GM10248 (cell line): Measurements from ENCODE around the gene GPSM3.

Source experiments
- CTCF ChIA-PET: fragments of 300-600 bp; sonication (Branson Sonifier 250); formaldehyde crosslinking; extraction: SDS; loops from one replicate; lab custom pipeline; 2021; ENCODE audit warnings: antibody characterized with exemption; lab: Yijun Ruan, JAX
- POLR2A ChIA-PET: fragments of 350-650 bp; sonication (Branson Sonifier 250); formaldehyde crosslinking; extraction: SDS; loops from one replicate; lab custom pipeline; 2020; ENCODE audit warnings: antibody characterized with exemption; lab: Yijun Ruan, JAX
- DNase-seq: peaks from one replicate; pipeline ENCODE4 v3.0.0; 2012; ENCODE audit errors: extremely low spot score
- TF ChIP-seq, protein P1 (sequence below): IDR thresholded peaks from 2 replicates; pipeline ENCODE4 v1.5.1; 2012; ENCODE audit warnings: mild to moderate bottlenecking, low read depth; ENCODE audit errors: extremely low read depth, missing control alignments, control extremely low read depth

GPSM3 gene

DNA sequence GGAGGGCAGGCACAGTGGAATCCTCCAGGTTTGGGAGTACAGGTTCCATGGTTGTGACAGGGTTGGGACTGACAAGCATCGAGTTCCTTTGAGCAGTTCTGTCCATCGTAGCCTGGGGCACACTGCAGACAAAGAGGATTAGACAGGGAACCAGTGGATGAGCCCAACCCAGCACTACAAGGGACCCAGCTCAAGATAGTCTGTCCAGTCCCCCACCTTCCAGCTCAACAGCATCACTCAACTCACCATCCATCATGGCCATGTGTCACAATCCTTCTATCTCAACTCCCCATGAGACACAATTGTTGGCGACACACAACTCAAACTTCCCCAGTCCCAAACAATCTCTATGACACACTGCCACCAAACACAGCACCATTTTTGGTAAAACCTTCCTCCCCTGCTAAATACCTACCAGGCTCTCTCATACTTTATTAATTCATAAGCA lies 11.8 kb upstream of the GPSM3 start:
- TF ChIP-seq, protein P1, sequence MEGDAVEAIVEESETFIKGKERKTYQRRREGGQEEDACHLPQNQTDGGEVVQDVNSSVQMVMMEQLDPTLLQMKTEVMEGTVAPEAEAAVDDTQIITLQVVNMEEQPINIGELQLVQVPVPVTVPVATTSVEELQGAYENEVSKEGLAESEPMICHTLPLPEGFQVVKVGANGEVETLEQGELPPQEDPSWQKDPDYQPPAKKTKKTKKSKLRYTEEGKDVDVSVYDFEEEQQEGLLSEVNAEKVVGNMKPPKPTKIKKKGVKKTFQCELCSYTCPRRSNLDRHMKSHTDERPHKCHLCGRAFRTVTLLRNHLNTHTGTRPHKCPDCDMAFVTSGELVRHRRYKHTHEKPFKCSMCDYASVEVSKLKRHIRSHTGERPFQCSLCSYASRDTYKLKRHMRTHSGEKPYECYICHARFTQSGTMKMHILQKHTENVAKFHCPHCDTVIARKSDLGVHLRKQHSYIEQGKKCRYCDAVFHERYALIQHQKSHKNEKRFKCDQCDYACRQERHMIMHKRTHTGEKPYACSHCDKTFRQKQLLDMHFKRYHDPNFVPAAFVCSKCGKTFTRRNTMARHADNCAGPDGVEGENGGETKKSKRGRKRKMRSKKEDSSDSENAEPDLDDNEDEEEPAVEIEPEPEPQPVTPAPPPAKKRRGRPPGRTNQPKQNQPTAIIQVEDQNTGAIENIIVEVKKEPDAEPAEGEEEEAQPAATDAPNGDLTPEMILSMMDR: no peak
- CTCF ChIA-PET: interaction anchor here (0.8 to 2.4 kb wide), 3 partner anchors 9 to 157 kb away, joined by 3 to 11 read pairs (median 3); no protein-coding TSS in a partner anchor
- POLR2A ChIA-PET: no interaction called here
- DNase-seq: no peak

DNA sequence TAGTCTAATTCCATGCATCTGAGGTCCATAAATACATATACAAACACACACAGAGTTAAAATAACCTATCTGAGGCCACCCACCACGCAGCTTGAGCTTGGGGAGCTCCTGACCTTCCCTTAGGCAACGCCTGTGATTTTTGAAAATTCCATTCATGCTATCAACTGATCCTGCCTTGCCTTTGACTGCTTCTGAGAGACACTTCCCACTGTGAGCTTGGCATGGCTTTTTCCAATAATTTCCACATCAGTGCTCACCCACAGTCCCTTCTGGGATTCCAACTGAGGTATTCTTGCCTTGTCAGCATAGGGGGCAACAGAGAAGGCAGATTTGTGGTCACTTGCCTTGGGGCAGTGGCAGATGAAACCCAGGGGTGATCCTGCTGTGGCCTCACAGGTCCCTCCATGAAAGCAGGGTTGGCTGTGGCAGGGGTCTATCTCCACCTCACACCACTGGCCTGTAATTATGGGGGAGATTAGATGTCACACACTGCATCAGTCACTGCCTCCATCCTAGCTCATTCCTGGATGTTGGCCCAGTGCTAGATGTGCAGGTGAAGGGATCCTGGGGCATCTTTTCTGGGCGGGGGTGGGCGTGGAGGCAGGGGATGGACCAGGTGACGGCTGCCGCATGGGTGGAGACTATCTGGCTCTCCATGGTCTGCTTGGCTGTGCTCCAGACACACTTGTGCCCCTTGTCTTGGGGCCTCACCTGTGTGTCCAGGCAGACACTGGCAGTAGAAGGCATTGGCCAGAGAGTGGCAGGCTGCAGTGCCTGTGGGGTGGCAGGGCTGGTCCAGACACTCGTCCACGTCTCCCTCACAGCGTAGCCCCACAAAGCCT lies 11.2 kb upstream of the GPSM3 start:
- TF ChIP-seq, protein P1: no peak

DNA sequence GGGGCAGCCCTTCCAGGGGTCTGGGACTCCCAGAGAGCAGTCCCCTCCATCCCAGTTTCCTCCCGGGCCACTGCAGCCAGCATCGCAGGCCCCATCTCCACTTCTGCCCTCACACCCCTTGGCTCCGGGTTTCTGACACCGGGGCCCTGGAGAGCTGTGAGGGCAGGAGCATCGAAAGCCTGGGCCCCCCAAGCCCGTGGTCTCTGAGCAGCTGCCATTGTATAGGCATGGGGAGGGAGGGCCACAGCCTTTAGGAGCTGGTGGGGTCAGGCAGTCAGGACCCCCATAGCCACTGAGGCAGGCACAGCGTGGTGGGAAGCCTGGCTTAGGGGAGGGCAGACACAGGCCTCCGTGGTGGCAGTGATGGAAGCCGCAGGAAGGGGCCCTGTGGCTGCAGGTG lies 9.7 kb upstream of the GPSM3 start:
- TF ChIP-seq, protein P1: no peak
- ChIA-PET POLR2A (no interaction called here), CTCF (interaction anchor here (1.2 kb wide), 1 partner anchor 43 kb away, joined by 5 read pairs; no protein-coding TSS in a partner anchor)
- no peak for DNase-seq

More for the DNA sequence above, 11.2 kb upstream of the GPSM3 start:
- ChIA-PET POLR2A (interaction anchor here (0.6 kb wide), 1 partner anchor 574 kb away, joined by 6 read pairs; no protein-coding TSS in a partner anchor), CTCF (interaction anchor here (1.0 to 2.4 kb wide), 3 partner anchors 8 to 42 kb away, joined by 3 to 11 read pairs (median 5); no protein-coding TSS in a partner anchor)
- DNase-seq: no peak

DNA sequence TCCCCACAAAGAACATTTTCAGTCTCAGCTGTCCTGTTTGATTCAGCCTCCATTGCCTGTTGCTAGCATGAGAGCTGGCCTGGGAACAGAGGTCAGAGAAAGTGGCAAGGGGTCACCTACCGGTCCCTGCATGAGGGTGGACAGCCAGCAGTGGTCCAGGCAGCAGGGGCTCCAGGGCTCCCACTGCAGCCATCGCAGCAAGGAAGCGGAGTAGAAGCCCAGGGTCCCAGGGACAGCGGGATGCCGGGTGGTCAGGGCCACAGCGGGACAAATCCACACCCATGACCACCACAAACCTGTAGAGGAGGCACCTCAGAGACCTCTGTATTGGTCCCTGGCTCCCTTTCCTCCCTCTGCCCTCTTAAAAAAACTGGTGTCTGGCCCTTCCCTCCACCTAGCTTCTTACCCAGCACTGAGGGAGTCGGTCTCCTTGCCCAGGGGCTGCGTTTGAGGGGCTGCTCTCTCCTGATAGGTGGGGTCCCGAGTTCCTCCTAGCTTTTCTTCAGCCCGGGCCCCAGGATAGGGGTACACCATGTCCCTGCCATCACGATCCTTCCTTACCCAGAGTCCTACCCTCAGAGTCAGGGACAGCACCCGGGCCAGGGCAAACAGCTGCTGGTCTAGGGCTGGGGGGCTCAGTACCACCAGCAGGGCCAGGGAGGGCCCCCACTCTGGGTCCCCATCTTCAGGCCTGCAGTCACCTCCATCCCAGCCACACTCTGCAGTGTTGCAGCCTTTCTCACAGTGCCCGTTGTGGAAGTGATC lies 8.4 kb upstream of the GPSM3 start:
- POLR2A ChIA-PET: no interaction called here
- TF ChIP-seq, protein P1: no peak
- CTCF ChIA-PET: no interaction called here
- DNase-seq: no peak

DNA sequence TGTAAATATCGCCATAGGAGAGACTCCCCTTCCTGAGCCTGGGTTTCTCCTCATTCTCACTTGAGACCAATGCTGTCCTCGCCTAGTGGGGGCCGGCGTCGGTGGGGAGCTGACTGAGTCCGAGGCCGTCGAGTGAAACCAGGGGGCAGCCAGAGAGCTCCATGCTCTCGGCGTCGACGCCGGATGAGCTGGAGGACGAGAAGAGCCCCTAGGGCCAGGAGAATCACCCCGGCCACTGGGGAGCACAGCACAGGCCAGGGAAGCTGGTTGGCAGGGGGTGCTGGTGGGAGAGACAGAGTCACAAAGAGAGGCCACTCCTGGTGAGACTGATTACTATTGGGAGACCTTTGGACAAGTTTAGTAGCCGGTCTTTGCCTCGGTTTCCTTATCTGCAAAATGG lies 6.4 kb upstream of the GPSM3 start:
- no peak for DNase-seq
- TF ChIP-seq, protein P1: no peak
- POLR2A ChIA-PET: interaction anchor here (0.7 kb wide), 1 partner anchor 17 kb away, joined by 3 read pairs; no protein-coding TSS in a partner anchor
- CTCF ChIA-PET: no interaction called here

DNA sequence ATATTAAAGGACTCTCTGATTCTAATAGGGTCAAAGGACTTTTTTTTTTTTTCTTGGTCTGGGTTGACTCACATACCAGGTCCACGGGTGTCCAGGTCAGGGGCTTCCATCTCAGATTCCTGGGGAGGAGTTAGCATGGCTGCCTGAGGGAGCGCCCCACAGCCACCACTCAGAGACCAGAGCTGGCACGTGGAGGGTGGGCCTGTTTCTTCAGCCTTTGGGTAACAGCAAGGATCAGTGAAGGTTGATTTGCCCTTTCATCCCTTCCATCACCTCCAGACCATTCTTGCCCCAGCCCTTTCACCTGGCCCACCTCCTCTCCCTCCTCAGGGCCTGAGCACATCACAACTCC lies 5.9 kb upstream of the GPSM3 start:
- TF ChIP-seq, protein P1: no peak
- DNase-seq: no peak
- POLR2A ChIA-PET: no interaction called here
- CTCF ChIA-PET: interaction anchor here (1.6 kb wide), 1 partner anchor 80 kb away, joined by 6 read pairs; no protein-coding TSS in a partner anchor
